SU-DHL-6 (cell line): ENCODE results near the gene EFNA4.

Experiments used
- EZH2phosphoT487 ChIP-seq: fragments of 200-600 bp; sonication (generic), shearing (Covaris generic); conservative IDR thresholded peaks from 2 replicates; pipeline ENCODE4 v1.6.1; 2018; ENCODE audit warnings: mild to moderate bottlenecking, antibody characterized with exemption, low read length, moderate library complexity, mixed read lengths
- TF ChIP-seq, protein P1 (sequence below): fragments of 200-600 bp; sonication (generic); IDR thresholded peaks from one replicate; pipeline ENCODE4 v1.5.1; 2017; ENCODE audit warnings: antibody characterized with exemption, mild to moderate bottlenecking, low read length, moderate library complexity; ENCODE audit not compliant: insufficient read depth, poor library complexity, severe bottlenecking

DNA sequence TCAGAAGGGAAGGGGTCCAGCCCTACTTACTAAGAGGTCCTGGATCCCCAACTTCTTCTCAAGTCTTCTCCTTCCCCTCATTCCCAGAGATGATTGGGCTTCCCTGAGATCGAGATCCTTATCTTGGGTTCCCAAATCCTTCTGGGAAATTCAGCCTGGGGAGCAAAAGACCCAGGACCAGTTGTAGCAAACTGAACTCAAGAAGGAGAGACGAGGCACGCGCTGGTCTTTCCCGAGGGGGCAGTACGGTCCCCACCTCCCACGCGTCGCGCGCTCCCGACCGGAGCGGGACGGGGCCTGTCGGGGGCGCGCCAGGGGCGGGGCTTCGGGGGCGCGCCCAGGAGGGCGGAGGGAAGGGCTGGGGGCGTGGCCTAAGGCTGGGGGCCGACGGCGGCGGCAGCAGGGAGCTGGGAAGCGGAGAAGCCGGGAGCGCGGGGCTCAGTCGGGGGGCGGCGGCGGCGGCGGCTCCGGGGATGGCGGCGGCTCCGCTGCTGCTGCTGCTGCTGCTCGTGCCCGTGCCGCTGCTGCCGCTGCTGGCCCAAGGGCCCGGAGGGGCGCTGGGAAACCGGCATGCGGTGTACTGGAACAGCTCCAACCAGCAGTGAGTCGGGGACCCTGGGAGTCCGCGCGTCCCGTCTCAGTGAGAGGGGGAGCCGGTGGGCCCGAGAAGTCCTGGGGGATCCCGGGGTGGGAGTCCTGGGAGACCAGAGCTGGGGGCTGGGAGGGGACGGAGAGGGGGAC is 15.1 kb downstream of the EFNA4 start, which contains the start of gene EFNA3:
- TF ChIP-seq, protein P1, sequence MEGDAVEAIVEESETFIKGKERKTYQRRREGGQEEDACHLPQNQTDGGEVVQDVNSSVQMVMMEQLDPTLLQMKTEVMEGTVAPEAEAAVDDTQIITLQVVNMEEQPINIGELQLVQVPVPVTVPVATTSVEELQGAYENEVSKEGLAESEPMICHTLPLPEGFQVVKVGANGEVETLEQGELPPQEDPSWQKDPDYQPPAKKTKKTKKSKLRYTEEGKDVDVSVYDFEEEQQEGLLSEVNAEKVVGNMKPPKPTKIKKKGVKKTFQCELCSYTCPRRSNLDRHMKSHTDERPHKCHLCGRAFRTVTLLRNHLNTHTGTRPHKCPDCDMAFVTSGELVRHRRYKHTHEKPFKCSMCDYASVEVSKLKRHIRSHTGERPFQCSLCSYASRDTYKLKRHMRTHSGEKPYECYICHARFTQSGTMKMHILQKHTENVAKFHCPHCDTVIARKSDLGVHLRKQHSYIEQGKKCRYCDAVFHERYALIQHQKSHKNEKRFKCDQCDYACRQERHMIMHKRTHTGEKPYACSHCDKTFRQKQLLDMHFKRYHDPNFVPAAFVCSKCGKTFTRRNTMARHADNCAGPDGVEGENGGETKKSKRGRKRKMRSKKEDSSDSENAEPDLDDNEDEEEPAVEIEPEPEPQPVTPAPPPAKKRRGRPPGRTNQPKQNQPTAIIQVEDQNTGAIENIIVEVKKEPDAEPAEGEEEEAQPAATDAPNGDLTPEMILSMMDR: no peak
- no peak; the same call in 1 of the 2 replicates for TF ChIP-seq EZH2phosphoT487
